ENCODE data around the gene TENM3.

Gene TENM3

DNA sequence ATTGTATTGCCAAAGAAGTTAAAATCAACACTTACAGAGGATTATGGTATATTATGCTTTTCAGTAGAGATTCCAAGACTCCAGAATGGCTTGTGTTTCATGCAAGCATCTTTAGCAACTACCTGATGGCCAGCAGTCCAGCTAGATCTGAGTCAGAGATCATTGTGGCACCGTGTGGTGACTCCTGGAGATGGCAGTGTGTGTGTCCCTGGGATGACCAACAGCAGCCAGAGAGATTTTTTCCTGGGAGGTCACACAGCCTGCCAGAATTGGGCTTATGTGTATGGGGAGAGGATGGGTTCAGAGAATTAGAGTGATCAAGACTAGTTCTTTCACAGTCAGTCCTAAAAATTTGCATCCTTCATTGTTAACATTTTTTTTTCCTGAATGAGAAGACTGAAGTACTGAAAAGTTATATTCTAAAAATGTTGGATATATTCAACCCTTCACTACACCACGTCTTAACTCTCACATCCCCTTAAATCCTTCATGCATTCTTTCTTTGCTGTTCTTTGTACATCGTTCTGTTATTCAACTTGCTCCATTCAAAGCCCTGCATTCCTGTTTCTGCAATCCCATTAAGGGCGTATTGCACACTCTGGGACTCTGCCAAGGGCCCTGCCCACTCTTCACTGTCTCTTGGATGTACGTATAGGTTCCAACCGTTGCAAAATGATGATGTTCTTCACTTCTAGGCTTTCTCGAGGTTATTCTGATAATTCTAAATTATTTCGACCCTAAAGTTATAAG lies 12.4 kb downstream of the TENM3 start:
- no peak for DNase-seq (ENCODE audit: low spot score)

DNA sequence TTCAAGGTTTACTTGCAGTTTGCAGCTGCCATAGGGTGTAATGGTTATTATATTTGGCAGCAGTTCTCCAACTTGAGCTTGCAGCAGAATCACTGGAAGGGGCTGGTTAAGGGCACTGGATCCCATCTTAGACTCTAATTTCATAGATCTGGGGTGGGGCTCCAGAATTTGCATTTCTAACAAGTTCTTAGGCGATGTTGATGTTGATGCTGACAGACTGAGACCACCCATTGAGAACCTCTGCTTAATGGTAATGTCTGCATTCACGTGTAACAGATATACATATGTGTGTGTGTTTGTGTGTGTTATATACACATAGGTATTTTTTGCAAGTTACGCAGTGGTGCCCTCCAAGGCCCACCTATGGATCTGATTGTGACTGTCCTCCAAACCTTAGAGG lies 13.8 kb downstream of the TENM3 start:
- DNase-seq (ENCODE audit: low spot score), result no peak

DNA sequence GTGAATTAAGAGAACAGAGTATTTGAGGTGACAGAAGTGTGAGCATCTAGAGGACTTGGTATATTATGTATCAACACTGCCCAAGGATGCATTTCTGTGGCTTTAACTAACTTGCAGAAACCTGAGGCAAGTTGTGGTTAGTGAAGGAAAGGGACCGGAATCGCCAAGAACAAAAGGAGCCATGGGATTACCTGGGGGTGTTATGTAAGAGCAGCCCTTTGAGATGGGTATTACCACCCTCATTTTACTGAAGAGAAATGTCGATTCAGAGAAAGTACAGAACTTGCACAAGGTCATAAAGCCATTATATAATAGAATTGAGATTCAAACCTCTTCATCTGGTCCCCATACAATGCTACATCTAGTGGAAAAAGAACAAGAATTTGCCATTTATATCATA lies 14.3 kb downstream of the TENM3 start:
- no peak for DNase-seq (ENCODE audit: low spot score)

DNA sequence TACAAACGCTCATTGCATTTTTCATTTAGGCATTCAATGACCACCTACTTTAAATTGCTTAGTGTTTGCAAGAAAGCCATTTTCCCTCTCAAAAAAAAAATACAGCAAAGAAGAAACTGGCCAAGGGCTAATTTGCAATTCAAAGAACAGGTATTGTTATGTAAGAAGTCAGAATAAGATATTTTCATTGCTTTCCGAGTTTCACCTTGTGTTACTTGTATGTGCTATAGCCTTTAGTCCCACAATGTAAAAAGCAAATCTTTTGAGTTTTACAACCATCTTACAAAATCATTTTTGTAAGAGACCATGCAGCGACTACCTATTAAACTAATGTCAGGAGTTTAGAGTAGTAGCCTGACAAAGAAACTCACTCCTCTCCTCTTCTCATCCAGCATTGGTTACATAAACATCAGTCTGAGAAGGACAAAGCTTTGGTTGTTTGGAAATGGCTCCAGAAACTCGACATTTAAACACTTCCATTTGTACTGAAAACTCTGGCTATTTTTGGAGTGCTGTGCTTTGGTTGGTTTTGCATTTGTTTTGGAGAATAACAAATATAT lies 15.3 kb downstream of the TENM3 start:
- no peak for DNase-seq (ENCODE audit: low spot score)

DNA sequence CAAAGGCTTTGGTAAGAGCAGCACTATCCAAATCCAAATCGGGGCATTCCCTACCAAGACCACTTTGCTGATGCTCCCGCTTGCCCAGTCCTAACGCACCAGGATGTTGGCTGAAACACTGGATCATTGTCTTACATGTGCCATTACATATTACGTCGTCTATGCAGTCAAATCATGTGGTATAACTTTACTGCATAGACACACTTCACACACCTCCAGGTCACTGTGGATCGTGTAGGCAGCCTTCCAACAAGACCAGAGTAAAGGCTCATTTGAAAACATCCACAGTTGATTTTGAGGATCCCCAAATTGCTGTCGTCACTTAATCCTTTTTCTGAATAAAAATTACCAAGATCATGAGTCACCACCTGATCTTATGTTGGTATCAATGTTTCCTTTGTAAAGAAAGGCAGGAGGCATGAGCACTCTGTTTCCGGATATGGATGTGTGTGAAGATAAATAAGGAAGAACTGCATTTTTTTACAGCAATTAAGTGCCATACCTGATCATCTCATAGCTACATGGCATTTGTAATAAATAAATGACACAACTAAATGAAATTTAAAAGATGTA lies 18.5 kb downstream of the TENM3 start:
- DNase-seq (ENCODE audit: low spot score), result no peak

DNA sequence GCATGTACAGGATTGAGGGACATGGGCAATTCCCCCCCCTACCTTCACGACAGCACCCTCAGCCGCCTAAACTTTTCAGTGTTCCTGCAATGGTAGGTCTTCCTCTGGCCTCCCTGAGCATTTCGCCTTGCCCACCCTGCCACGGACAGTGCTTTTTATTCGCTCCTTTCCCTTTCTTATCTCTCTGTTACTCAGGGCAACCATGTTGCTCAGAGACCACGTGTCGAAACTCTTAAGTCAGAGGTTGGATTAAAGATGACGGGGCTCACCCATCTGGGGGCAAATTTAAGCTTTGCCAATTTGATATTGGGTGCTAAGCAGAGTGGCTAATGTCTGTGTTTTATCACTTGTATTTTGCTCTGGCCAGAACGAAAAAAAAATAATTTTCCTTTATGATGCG lies 20.4 kb downstream of the TENM3 start:
- no peak for DNase-seq (ENCODE audit: low spot score)

DNA sequence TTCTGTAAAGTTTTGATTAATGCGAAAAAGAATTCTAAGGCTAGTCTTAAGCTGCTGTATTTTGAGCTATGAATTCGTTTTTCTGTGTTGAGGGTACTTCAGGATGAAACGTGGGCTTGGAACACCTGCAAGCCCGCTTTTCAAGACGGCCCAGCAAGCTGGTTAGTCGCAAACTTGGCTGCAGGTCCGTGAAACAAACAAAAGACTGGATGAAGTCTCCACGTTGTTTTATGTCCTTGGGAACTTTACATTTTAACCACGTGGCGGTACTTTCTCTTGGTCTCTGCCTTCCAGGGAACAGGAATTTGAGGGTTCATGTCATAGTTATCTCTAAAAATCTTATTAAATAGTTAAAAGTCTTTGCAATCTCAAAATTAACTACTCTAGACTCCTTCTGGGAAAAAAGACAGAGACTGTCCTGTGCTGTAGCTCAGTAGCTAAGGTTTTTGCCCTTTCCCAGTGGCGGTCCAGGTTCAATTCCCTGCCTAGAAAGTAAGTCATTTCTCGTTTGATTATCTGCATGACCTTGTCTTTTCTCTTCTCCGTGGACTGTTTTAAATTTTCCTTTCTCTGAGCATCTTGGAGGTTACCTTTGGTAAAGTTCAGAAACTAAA lies 21.0 kb downstream of the TENM3 start:
- DNase-seq (ENCODE audit: low spot score), result no peak

DNA sequence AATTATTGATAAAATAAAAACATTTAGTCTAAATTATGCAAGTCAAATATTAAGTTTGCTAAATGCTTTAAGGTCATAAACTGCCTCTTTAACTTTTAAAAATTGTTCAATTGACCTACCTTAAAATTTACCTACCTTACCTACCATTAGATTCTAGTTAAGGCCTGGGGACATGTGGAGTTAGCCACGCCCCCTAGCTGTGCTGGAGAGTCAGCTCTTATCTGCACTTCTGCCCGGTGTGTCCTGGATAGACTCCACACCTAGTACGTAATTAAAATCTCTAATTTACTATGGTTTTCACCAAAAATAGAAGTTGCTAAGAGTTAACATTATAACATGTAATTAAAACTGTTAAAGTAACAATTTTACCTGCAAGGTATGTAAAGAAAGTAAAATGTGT lies 22.7 kb downstream of the TENM3 start:
- DNase-seq (ENCODE audit: low spot score), result no peak

DNA sequence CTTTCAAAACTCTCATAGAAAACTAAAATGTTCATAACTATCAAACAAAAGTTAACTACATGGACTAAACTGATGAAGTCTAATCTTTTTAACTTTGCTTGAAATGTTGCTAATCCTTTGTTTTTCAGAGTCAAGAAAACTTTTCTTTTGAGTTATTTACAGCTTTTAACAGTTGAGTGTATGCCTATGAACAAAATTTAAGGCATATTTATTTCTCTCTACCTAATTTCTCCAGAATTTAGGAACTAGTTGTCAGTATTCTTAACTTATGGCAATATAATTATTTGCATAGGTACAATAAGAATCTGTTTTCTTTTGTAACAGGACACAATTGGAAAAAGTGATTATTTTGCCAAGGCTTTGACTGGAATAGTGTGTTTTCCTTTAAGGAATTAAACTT lies 23.8 kb downstream of the TENM3 start:
- no peak for DNase-seq (ENCODE audit: low spot score)

DNA sequence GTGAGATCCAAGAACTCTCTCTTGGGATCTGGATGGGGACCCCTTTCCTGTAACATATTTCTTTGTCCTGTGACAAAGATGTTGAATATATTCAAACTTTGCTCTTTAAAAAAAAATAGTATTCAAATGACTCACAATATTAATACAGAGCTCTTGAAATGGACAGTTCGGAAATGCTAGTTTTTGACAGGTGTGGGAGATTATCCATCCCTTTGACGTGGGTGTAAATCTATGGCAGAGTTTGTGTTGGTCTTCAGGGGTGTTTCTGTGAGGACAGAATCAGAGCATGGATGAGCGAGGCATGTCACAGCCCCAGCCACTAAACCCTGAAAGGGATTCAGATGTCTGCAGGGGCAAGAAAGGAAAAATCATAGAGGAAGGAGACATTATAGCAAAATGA lies 25.8 kb downstream of the TENM3 start:
- DNase-seq (ENCODE audit: low spot score), result no peak

DNA sequence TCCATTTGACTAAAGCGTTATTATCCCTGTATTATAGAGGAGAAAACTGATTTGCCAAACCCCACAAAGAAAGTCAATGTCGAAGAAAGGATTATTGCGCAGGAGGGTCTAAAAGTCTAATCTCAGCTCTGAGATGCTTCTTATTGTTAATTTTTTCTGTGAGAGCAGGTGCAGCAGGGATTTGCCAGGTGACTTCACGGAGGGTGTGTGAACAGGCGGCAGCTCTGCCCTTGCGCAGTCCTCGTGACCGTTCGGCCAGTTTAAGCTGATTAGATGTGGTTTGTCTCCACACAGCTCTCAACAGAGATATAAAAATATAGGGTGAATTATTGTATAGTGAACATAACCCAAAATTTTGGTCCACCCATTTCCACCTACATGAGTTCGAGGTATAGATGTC lies 28.5 kb downstream of the TENM3 start:
- DNase-seq (ENCODE audit: low spot score), result no peak

DNA sequence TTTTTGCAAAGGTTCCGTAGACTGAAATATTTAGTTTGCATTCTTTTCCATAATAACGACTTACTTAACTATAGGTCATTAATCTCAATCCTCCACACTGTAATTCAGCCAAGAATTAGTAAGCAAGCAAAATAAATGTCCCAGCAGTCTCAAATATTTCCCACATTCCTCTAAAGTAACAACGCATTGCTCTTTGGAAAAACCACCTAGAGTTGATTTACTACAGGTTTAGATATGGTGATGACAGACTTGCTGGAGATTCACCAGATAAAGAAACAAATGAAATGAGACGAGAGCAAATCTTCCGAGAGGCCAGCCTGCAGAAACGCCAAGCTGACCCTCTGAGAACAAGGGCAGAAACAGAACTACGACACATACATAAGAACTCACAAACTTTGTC lies 28.9 kb downstream of the TENM3 start:
- DNase-seq (ENCODE audit: low spot score), result no peak

DNA sequence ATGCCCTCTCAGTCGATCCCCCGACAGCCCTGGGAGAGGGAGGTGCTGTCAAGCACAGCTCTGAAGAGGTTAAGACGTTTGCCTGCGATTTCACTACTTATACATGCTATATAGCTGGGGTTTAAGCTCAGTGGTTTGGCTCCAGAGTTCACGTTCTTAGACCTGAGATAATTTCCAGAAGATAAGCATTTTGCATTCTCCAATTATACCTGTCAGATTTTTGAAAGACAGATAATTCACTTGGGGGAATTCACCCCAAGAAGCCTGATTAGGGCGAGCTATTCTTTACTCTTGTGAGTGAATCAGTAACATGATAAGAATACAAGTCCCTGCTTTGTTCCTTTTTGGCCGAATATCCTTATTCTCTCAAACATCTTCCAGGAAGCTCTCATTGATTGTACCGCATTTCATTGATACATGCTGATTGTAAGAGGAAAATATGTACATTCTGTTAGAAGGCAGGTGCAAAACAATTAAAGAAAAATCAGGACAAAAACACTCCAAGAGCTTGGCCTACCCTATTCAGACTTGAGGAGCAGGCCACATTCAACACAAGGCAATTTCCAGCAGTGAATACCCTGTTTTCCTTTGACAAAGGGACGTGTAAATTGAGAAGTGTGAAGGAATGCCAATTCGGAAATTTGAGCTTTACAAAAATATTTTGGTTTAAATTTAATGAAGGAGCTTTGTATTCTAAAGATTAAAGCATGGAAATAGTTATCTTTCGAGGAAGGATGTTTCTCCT lies 30.2 kb downstream of the TENM3 start:
- no peak for DNase-seq (ENCODE audit: low spot score)

DNA sequence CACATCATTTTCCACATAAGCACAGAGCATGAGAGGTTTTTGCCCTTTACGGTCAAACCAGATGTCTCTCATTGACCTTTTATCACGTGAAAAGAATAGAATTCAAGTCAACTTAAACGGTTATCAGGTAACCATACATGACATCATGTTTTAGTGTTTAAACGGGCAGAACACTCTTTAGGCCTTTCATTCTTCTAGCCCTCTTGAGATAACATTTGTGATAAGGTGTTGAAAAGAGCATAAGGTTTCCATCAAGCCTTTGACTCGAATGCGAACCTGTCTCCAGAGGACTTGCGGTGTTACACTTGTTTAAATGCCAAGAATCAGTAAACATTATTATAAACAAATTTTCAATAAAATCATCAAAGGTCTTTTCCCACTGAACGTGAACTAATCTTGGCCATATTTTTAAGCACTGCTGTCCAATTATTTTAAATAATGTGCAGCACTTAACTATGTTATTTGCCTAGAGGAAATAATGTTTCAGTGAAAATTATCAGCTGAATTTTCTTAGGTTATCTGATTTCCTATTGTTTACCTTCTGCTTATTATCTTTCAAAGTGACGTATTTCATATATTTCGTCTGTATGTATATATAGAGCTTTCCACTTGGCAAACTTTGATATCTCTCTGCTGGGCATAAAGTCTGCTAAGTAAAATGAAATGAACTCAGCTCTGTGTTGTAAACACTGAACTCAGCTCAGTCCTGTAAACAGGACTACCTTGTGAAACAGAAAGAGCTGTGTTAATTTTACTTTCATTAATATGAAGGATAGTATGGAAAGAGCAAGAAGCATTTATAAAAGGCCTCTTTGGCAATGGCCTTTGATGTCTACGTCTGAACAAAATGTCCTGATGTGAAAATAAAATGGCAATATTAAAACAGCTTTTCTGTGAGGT lies 33.3 kb downstream of the TENM3 start:
- no peak for DNase-seq (ENCODE audit: low spot score)

DNA sequence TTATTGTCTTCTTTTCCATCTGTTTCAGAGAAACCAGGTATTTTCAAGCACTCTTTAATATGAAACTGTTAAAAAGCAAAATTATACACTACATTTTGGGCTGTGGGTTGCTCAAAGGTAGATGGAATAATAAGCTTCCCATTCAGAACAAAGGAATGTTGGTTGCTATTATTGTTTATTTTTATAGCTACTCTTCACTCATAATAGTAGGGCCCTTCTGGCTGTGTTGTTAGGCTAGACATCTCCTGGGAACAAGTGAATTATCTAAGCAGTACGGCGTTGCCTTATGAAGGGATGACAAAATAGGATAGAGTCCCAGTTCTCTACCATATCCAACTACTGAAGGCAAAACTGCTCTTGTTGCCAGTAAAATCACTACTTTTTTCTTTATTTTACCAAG lies 34.2 kb downstream of the TENM3 start:
- no peak for DNase-seq (ENCODE audit: low spot score)

DNA sequence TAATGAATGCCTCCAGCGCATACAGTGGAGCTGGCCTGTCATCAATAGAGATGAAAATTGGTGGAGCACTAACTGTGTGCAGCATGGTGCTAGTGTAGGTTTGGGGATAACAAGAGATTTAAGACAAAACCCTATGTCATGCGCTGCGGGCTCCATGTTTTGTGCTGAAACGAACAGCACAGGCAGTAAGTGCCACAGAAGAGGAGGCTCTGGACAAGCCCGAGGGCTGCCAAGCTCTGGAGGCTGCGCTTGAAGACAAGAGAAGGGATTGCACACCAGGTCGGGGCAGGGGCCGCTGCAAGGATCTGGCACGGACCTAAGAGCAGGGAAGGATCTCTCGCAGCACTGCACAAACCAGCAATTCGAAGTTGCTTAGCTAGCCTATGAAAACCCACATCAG lies 35.5 kb downstream of the TENM3 start:
- DNase-seq (ENCODE audit: low spot score), result no peak

DNA sequence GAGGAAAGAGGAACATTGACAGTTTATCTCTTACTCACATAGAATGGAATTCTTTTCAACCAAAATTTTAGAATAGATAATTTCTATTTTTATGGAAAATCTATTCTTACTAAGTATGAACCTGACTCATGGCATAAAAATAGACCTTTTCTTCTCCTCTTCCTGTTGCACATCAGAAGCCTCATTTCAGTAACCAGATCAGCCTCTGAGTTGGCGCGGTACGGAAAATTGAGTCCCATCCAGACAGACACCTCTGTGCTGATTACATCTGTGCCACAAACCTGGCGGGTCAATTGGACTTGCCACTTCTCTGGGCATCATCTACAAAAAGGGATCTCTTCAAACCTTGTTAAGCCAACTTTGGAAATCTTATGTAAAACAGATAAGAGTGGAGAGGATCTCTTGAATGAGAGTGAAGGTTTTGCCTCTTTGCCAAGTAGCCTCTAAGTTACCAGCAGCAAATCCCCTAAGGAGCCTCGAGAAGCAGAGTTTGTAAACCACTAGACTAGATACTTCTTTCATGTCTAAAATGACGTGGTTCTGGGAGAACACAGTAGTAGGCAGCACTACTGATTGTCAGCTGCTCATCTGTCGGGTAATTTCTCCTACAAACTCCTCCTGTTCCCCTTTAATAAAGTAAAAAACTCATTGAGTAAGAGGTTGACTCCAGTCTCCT lies 37.4 kb downstream of the TENM3 start:
- DNase-seq (ENCODE audit: low spot score), result peak; percentile 20

DNA sequence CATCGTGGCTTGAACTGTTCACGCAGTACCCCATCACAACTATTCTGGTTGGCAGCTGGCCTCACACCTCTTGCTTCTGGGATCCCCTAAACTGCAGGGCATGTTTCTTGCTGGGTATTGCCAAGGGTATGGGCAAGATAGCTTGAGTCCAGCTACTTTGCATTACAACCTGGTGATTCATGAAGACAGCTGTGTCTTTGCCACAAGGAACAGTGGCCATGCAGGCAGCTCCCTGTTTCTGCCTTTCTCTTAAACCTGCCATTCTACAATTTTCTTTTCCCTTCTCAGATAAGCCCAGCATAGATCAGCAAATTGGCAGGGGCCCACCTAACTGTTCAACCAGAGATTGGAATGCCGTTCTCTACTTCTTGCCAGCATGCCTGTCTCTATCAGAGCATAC lies 42.8 kb downstream of the TENM3 start:
- DNase-seq (ENCODE audit: low spot score), result peak; percentile 52

DNA sequence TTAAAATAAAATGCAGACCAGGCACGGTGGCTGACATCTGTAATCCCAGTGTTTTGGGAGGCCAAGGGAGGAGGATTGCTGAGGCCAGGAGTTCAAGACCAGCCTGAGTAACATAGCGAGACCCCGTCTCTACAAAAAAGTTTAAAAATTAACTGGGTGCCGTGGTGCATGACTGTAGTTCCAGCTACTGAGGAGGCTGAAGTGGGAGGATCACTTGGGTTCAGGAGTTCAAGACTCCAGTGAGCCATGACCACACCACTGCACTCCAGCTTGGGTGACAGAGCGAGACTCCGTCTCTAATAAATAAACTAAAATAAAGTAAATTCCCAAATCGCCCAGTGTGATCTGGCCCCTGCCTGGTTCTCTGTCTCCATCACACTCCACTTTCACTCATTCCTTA lies 43.7 kb downstream of the TENM3 start:
- DNase-seq (ENCODE audit: low spot score), result no peak

DNA sequence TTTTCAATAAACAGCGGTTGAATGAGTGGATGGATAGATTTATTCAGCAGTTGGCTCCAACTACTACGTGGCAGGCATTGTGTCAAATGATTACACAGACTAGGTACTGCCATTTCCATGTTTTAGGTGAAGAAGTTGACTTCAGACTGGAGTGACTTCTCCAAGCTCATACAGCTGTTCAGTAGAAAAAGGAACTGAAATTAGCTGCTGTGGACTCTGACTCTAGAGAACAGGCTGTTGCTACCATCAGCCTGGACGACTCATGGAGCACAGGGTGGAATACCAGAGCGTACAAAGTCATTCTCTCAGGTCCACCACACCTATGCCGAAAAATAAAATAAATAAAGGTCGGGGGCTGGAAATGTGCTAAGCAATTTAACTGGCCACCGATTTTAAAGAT lies 45.3 kb downstream of the TENM3 start:
- no peak for DNase-seq (ENCODE audit: low spot score)

DNA sequence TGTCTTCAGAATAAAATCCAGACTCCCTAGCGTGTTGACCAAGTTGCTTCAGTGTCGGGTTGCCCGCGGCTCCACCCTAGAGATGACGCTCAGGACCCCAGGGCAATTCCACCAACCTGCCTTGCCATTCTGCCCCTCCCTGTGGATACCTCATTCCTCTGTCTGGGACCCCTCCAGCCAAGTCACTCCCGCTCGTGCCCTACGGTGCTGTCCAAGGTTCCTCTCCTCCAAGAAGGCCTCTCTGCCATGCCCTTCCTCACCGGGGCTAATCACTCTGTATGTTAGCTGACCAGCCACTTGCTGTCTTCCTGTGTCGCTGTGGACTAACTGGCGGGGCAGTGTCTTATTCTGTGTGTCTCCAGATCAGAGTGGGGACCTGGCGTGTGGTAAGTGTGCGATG lies 46.6 kb downstream of the TENM3 start:
- no peak for DNase-seq (ENCODE audit: low spot score)

Measured in AG20443 (cell line).